ENCODE measurements around the gene AQP9. TPM values are rescaled to one million over a fixed set of nuclear protein-coding genes. Genes with fewer than 3 reads are reported as not detected.

AQP9 gene
- total RNA-seq, 2 donors from 2014 or later: 0.78 to 3.5 TPM

- ATAC-seq (peak; percentile 62), DNase-seq (peak; percentile 38 to 53 (median 39))
- no peaks in the 10 kb centered on the region for H3K36me3 Mint-ChIP-seq (ENCODE audit: low read depth)
- H3K4me1 Mint-ChIP-seq: peaks cover 17% of the 10 kb centered on the region
- no peak overlapping the region for H3K4me3 Mint-ChIP-seq
- H3K9me3 ChIP-seq (ENCODE audit: control insufficient read depth, low read length, poor library complexity, severe bottlenecking): no peaks in the 10 kb centered on the region
- peak overlapping the region; percentile 21 for H3K27ac Mint-ChIP-seq
- peaks cover 28% of the 10 kb centered on the region for H3K27me3 Mint-ChIP-seq
These were observed 89.7 kb downstream of the AQP9 start for GRCh38 chr15:58227706-58228543.

GRCh38 chr15:58228718-58229117, 90.5 kb downstream of the AQP9 start:
- H3K9me3 ChIP-seq (ENCODE audit: control insufficient read depth, low read length, poor library complexity, severe bottlenecking): no peaks in the 10 kb centered on the region
- no peak overlapping the region for H3K4me3 Mint-ChIP-seq
- H3K27ac Mint-ChIP-seq: peak overlapping the region; percentile 21
- ATAC-seq: no peak
- DNase-seq: no peak
- no peaks in the 10 kb centered on the region for H3K36me3 Mint-ChIP-seq (ENCODE audit: low read depth)
- H3K4me1 Mint-ChIP-seq: peaks cover 17% of the 10 kb centered on the region
- H3K27me3 Mint-ChIP-seq: peaks cover 34% of the 10 kb centered on the region

GRCh38 chr15:58229297-58229768, 91.2 kb downstream of the AQP9 start:
- Mint-ChIP-seq H3K36me3 (ENCODE audit: low read depth) (no peaks in the 10 kb centered on the region), H3K27ac (no peak overlapping the region), H3K4me1 (peaks cover 17% of the 10 kb centered on the region), H3K4me3 (no peak overlapping the region), H3K27me3 (peaks cover 35% of the 10 kb centered on the region)
- DNase-seq (no peak), ATAC-seq (no peak)
- H3K9me3 ChIP-seq (ENCODE audit: control insufficient read depth, low read length, poor library complexity, severe bottlenecking): no peaks in the 10 kb centered on the region

- no peak for ATAC-seq
- Mint-ChIP-seq H3K36me3 (ENCODE audit: low read depth) (no peaks in the 10 kb centered on the region), H3K27ac (no peak overlapping the region), H3K4me1 (peaks cover 17% of the 10 kb centered on the region), H3K27me3 (peaks cover 38% of the 10 kb centered on the region), H3K4me3 (no peak overlapping the region)
- no peaks in the 10 kb centered on the region for H3K9me3 ChIP-seq (ENCODE audit: control insufficient read depth, low read length, poor library complexity, severe bottlenecking)
- no peak for DNase-seq
These were observed 94.3 kb downstream of the AQP9 start for GRCh38 chr15:58232281-58233065.

- H3K27me3 Mint-ChIP-seq: peaks cover 40% of the 10 kb centered on the region
- H3K27ac Mint-ChIP-seq: no peak overlapping the region
- H3K4me3 Mint-ChIP-seq: no peak overlapping the region
These were observed 95.2 kb downstream of the AQP9 start for GRCh38 chr15:58233341-58233740.

More at GRCh38 chr15:58233341-58233740, 95.2 kb downstream of the AQP9 start:
- H3K9me3 ChIP-seq (ENCODE audit: control insufficient read depth, low read length, poor library complexity, severe bottlenecking): no peaks in the 10 kb centered on the region
- H3K4me1 Mint-ChIP-seq: peaks cover 13% of the 10 kb centered on the region
- DNase-seq (no peak), ATAC-seq (no peak)
- H3K36me3 Mint-ChIP-seq (ENCODE audit: low read depth): no peaks in the 10 kb centered on the region

Other genes with a start within 250 kb of the AQP9 start
- under 1 TPM in 1 of 2 donors, not detected in 1; 0.47 TPM for gene ALDH1A2, start 72.7 kb upstream of the AQP9 start, total RNA-seq

Measured in T-helper 17 cell (primary cell).